Upper lobe of right lung (tissue), 1 donor: ENCODE measurements around the gene EEF1AKMT1. TPM values are rescaled to one million over a fixed set of nuclear protein-coding genes. Genes with fewer than 3 reads are reported as not detected.

ENCODE experiments used
- ATAC-seq: fragments of 200-7000 bp; cut with Tn5 transposase; one replicate; pipeline ENCODE4 v1.9.1; 2020; ENCODE audit warnings: mild to moderate bottlenecking, moderate library complexity
- DNase-seq: peaks from one replicate; pipeline ENCODE4 v3.0.0-alpha.2; 2020
- H3K27ac ChIP-seq: fragments of 200-600 bp; one replicate; pipeline ENCODE4 v1.8.0; 2022
- H3K27me3 ChIP-seq: fragments of 200-600 bp; one replicate; pipeline ENCODE4 v1.8.0; 2022; ENCODE audit warnings: mild to moderate bottlenecking
- H3K36me3 ChIP-seq: fragments of 200-600 bp; one replicate; pipeline ENCODE4 v1.8.0; 2022
- H3K4me1 ChIP-seq: fragments of 200-600 bp; one replicate; pipeline ENCODE4 v1.8.0; 2022
- H3K4me3 ChIP-seq: fragments of 200-600 bp; one replicate; pipeline ENCODE4 v1.8.0; 2022; ENCODE audit warnings: mild to moderate bottlenecking
- H3K9me3 ChIP-seq: fragments of 200-600 bp; one replicate; pipeline ENCODE4 v1.8.0; 2022
- intact Hi-C: fragments of 100-400 bp; cut with DNase I; formaldehyde crosslinking; loops from one replicate; pipeline ENCODE4 v1.11.0; 2022
- total RNA-seq: library from RNA; stranded (reverse); fragmentation: NEBNext Ultra II Directional; extraction: Animal tissue kit (Norgen Biotek cat#: 25700); gene quantifications from one replicate; pipeline ENCODE4 v1.2.1, GENCODE V29; 2021
- TF ChIP-seq, protein P1 (sequence below): fragments of 200-600 bp; IDR thresholded peaks from one replicate; pipeline ENCODE4 v1.8.0; 2022; ENCODE audit warnings: antibody characterized with exemption
- donor health status: DM: no; HTN: yes; CAD: no; lungs with severe emphysema.

EEF1AKMT1 gene
- total RNA-seq, 1 donor from 2014 or later, result 8.9 TPM

DNA sequence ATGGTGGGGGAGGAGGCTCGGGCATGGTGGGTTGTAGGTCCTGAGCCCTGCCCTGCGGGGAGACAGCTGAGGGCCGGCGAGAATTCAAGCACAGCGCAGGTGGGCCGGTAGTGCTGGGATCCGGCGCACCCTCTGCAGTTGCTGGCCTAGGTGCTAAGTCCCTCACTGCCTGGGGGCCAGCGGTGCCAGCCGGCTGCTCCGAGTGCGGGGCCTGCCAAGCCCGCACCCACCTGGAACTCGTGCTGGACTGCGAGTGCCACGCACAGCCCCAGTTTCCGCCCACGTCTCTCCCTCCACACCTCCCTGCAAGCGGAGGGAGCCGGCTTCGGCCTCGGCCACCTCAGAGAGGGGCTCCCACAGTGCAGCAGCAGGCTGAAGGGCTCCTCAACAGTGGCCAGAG is 33.7 kb downstream of the EEF1AKMT1 start:
- no peak overlapping the region for H3K27ac ChIP-seq
- no peak overlapping the region for H3K4me3 ChIP-seq
- no peaks in the 10 kb centered on the region for H3K9me3 ChIP-seq
- intact Hi-C loops, result no loop called here
- H3K4me1 ChIP-seq, result no peaks in the 10 kb centered on the region
- H3K27me3 ChIP-seq, result no peaks in the 10 kb centered on the region
- DNase-seq, result no peak
- TF ChIP-seq, protein P1, sequence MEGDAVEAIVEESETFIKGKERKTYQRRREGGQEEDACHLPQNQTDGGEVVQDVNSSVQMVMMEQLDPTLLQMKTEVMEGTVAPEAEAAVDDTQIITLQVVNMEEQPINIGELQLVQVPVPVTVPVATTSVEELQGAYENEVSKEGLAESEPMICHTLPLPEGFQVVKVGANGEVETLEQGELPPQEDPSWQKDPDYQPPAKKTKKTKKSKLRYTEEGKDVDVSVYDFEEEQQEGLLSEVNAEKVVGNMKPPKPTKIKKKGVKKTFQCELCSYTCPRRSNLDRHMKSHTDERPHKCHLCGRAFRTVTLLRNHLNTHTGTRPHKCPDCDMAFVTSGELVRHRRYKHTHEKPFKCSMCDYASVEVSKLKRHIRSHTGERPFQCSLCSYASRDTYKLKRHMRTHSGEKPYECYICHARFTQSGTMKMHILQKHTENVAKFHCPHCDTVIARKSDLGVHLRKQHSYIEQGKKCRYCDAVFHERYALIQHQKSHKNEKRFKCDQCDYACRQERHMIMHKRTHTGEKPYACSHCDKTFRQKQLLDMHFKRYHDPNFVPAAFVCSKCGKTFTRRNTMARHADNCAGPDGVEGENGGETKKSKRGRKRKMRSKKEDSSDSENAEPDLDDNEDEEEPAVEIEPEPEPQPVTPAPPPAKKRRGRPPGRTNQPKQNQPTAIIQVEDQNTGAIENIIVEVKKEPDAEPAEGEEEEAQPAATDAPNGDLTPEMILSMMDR, result no peak
- peak; percentile 31 for ATAC-seq
- no peaks in the 10 kb centered on the region for H3K36me3 ChIP-seq

DNA sequence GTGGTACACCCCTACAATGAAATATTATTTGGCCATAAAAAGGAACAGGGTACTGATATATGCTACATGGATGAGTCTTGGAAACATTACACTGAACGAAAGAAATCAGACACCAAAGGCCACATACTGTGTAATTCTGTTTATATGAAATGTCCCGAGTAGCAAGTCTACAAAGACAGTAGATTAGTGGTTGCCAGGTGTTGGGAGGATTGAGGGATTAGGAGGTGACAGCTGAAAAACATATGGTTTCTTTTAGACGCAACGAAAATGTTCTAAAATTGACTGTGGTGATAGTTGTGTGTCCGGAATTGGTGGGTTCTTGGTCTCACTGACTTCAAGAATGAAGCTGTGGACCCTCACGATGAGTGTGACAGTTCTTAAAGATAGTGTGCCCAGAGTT is 35.1 kb downstream of the EEF1AKMT1 start:
- Histone ChIP-seq H3K36me3 (no peaks in the 10 kb centered on the region), H3K4me3 (no peak overlapping the region), H3K27me3 (no peaks in the 10 kb centered on the region), H3K27ac (no peak overlapping the region), H3K9me3 (no peaks in the 10 kb centered on the region), H3K4me1 (no peaks in the 10 kb centered on the region)
- intact Hi-C loops, result no loop called here
- ATAC-seq (no peak), DNase-seq (no peak)
- TF ChIP-seq, protein P1, result no peak

GRCh38 chr13:20729633-20730585 is 43.9 kb downstream of the EEF1AKMT1 start:
- Histone ChIP-seq H3K4me3 (no peak overlapping the region), H3K27ac (no peak overlapping the region), H3K4me1 (no peaks in the 10 kb centered on the region), H3K27me3 (no peaks in the 10 kb centered on the region), H3K9me3 (no peaks in the 10 kb centered on the region), H3K36me3 (no peaks in the 10 kb centered on the region)
- intact Hi-C loops, result no loop called here
- TF ChIP-seq, protein P1, result no peak
- ATAC-seq, result no peak
- no peak for DNase-seq

GRCh38 chr13:20728579-20729311 is 45.0 kb downstream of the EEF1AKMT1 start:
- H3K27me3 ChIP-seq, result no peaks in the 10 kb centered on the region
- H3K27ac ChIP-seq, result no peak overlapping the region
- TF ChIP-seq, protein P1, result no peak
- no peaks in the 10 kb centered on the region for H3K4me1 ChIP-seq
- ATAC-seq, result no peak
- no peaks in the 10 kb centered on the region for H3K9me3 ChIP-seq
- no peak overlapping the region for H3K4me3 ChIP-seq
- intact Hi-C loops, result no loop called here
- DNase-seq, result no peak
- H3K36me3 ChIP-seq, result no peaks in the 10 kb centered on the region

DNA sequence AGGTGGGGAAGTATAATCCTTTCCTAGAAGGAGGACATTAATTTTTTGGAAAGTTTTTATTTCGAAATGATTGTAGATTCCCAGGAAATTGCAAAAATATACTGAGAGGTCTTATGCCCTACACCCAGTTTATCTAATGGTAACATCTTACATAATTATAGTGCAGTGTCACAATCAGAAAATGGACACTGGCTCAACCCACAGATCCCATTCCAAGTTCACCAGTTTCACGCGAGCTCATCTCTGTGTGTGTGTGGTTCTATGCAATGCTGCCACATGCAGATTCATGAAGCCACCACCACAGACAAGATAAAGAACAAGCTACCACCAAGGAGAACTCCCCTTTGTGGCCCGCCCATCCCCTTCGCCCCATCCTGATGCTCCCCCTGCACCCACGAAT is 45.9 kb downstream of the EEF1AKMT1 start:
- ATAC-seq, result no peak
- Histone ChIP-seq H3K4me3 (no peak overlapping the region), H3K4me1 (no peaks in the 10 kb centered on the region), H3K27ac (no peak overlapping the region), H3K9me3 (no peaks in the 10 kb centered on the region), H3K36me3 (no peaks in the 10 kb centered on the region), H3K27me3 (no peaks in the 10 kb centered on the region)
- TF ChIP-seq, protein P1, result no peak
- intact Hi-C loops, result no loop called here
- DNase-seq, result no peak
